Measurements from ENCODE around the gene PSG7. TPM values are rescaled to one million over a fixed set of nuclear protein-coding genes. Genes with fewer than 3 reads are reported as not detected.
"Not testable (repeated sequence)": the region's sequence is repeated elsewhere in the genome, so short reads cannot be mapped to it uniquely, and the experiment has no call there.

The PSG7 gene
- total RNA-seq, 1 experiment from 2014 or later = not detected

GRCh38 chr19:42887876-42888445 lies 49.0 kb downstream of the PSG7 start:
- H3K9me2 ChIP-seq (ENCODE audit: insufficient read depth); H3F3A ChIP-seq (ENCODE audit: insufficient read depth, low read depth); CTCF ChIA-PET; H3K79me2 ChIP-seq (ENCODE audit: low read depth); H3K4me1 ChIP-seq (replicated peaks; ENCODE audit: insufficient read depth); H4K20me1 ChIP-seq (ENCODE audit: insufficient read depth); H3K9me3 ChIP-seq (ENCODE audit: insufficient read depth, low read depth); POLR2A ChIA-PET (ENCODE audit: unreplicated experiment); BruUV-seq (replicated peaks); H3K27me3 ChIP-seq (ENCODE audit: insufficient read depth, low read depth); H3K27ac ChIP-seq; DNase-seq; H3K4me3 ChIP-seq; H2AFZ ChIP-seq; H3K36me3 ChIP-seq (ENCODE audit: low read depth); H3K4me2 ChIP-seq: not testable (repeated sequence)
- intact Hi-C loops (cut with micrococcal nuclease; ENCODE audit: unreplicated experiment) = loop anchor here (10.0 kb wide), 1 partner anchor 193 kb away; no protein-coding TSS in a partner anchor

GRCh38 chr19:42882730-42883129 lies 54.3 kb downstream of the PSG7 start:
- H3K9me2 ChIP-seq (ENCODE audit: insufficient read depth); POLR2A ChIA-PET (ENCODE audit: unreplicated experiment); H3K9me3 ChIP-seq (ENCODE audit: insufficient read depth, low read depth); H3K27me3 ChIP-seq (ENCODE audit: insufficient read depth, low read depth); DNase-seq; BruUV-seq (replicated peaks); H3K79me2 ChIP-seq (ENCODE audit: low read depth); H2AFZ ChIP-seq; H3K4me1 ChIP-seq (replicated peaks; ENCODE audit: insufficient read depth); H3F3A ChIP-seq (ENCODE audit: insufficient read depth, low read depth); H3K27ac ChIP-seq; H3K36me3 ChIP-seq (ENCODE audit: low read depth); H4K20me1 ChIP-seq (ENCODE audit: insufficient read depth); H3K4me2 ChIP-seq; H3K4me3 ChIP-seq: not testable (repeated sequence)
- CTCF ChIA-PET = interaction anchor here (0.8 kb wide), 1 partner anchor 189 kb away, joined by 3 read pairs; no protein-coding TSS in a partner anchor
- intact Hi-C loops (cut with micrococcal nuclease; ENCODE audit: unreplicated experiment) = loop anchor here (10.0 kb wide), 1 partner anchor 188 kb away; no protein-coding TSS in a partner anchor

- H3K36me3 ChIP-seq (ENCODE audit: low read depth); DNase-seq; H4K20me1 ChIP-seq (ENCODE audit: insufficient read depth); H3K4me1 ChIP-seq (replicated peaks; ENCODE audit: insufficient read depth); CTCF ChIA-PET; H3K4me3 ChIP-seq; H3K4me2 ChIP-seq; H2AFZ ChIP-seq; H3K27ac ChIP-seq; H3F3A ChIP-seq (ENCODE audit: insufficient read depth, low read depth); BruUV-seq (replicated peaks); H3K9me3 ChIP-seq (ENCODE audit: insufficient read depth, low read depth); H3K27me3 ChIP-seq (ENCODE audit: insufficient read depth, low read depth); POLR2A ChIA-PET (ENCODE audit: unreplicated experiment); H3K79me2 ChIP-seq (ENCODE audit: low read depth); H3K9me2 ChIP-seq (ENCODE audit: insufficient read depth): not testable (repeated sequence)
- intact Hi-C loops (cut with micrococcal nuclease; ENCODE audit: unreplicated experiment) = loop anchor here (10.0 kb wide), 1 partner anchor 187 kb away; no protein-coding TSS in a partner anchor
Measured at GRCh38 chr19:42882010-42882409, 55.0 kb downstream of the PSG7 start.

- intact Hi-C loops (cut with micrococcal nuclease; ENCODE audit: unreplicated experiment) = loop anchor here (10.0 kb wide), 1 partner anchor 186 kb away; no protein-coding TSS in a partner anchor
- BruUV-seq (replicated peaks); CTCF ChIA-PET; H3K4me2 ChIP-seq; H4K20me1 ChIP-seq (ENCODE audit: insufficient read depth); H3F3A ChIP-seq (ENCODE audit: insufficient read depth, low read depth); H3K4me1 ChIP-seq (replicated peaks; ENCODE audit: insufficient read depth); H3K79me2 ChIP-seq (ENCODE audit: low read depth); H2AFZ ChIP-seq; H3K4me3 ChIP-seq; POLR2A ChIA-PET (ENCODE audit: unreplicated experiment); H3K27ac ChIP-seq; H3K36me3 ChIP-seq (ENCODE audit: low read depth); DNase-seq; H3K27me3 ChIP-seq (ENCODE audit: insufficient read depth, low read depth); H3K9me2 ChIP-seq (ENCODE audit: insufficient read depth); H3K9me3 ChIP-seq (ENCODE audit: insufficient read depth, low read depth): not testable (repeated sequence)
- TF ChIP-seq CTCF (conservative IDR thresholded peaks at IDR 0.05) = peak; percentile 51
Measured at GRCh38 chr19:42881279-42881678, 55.7 kb downstream of the PSG7 start.

- H3K9me2 ChIP-seq (ENCODE audit: insufficient read depth); CTCF ChIA-PET; H3K4me3 ChIP-seq; H3K9me3 ChIP-seq (ENCODE audit: insufficient read depth, low read depth); H3K27me3 ChIP-seq (ENCODE audit: insufficient read depth, low read depth); H3K79me2 ChIP-seq (ENCODE audit: low read depth); H2AFZ ChIP-seq; H3F3A ChIP-seq (ENCODE audit: insufficient read depth, low read depth); H3K27ac ChIP-seq; H3K36me3 ChIP-seq (ENCODE audit: low read depth); H3K4me2 ChIP-seq; H4K20me1 ChIP-seq (ENCODE audit: insufficient read depth); DNase-seq; BruUV-seq (replicated peaks): not testable (repeated sequence)
- intact Hi-C loops (cut with micrococcal nuclease; ENCODE audit: unreplicated experiment) = loop anchor here (10.0 kb wide), 1 partner anchor 186 kb away; no protein-coding TSS in a partner anchor
- H3K4me1 ChIP-seq (replicated peaks; ENCODE audit: insufficient read depth) = peaks cover 13% of the 10 kb centered on the region
- POLR2A ChIA-PET (ENCODE audit: unreplicated experiment) = interaction anchor here (0.7 kb wide), 1 partner anchor 216 kb away, joined by 3 read pairs; no protein-coding TSS in a partner anchor
Measured at GRCh38 chr19:42880621-42881020, 56.4 kb downstream of the PSG7 start.
